H9 (cell line): ENCODE measurements around the gene DUSP28. TPM values are rescaled to one million over a fixed set of nuclear protein-coding genes. Genes with fewer than 3 reads are reported as not detected.

Experiments
- DNase-seq: peaks from one replicate; pipeline ENCODE4 v3.0.0-alpha.2; 2017
- H2AFZ ChIP-seq: one replicate; pipeline ENCODE4 v1.6.1; 2013; ENCODE audit warnings: mild to moderate bottlenecking, low read length, control low read depth, moderate library complexity
- H2AK5ac ChIP-seq: 2 replicates; pipeline ENCODE4 v1.6.1; 2013; ENCODE audit warnings: low read length, control low read depth, mixed read lengths; ENCODE audit not compliant: insufficient read length
- H2BK120ac ChIP-seq: one replicate; pipeline ENCODE4 v1.6.1; 2013; ENCODE audit warnings: low read depth, mild to moderate bottlenecking, low read length, control low read depth, inconsistent platforms; ENCODE audit not compliant: poor library complexity, severe bottlenecking
- H2BK12ac ChIP-seq: 2 replicates; pipeline ENCODE4 v1.6.1; 2013; ENCODE audit warnings: low read length, control low read depth, mixed read lengths, low read depth; ENCODE audit not compliant: insufficient read length
- H2BK15ac ChIP-seq: 2 replicates; pipeline ENCODE4 v1.6.1; 2013; ENCODE audit warnings: low read depth, low read length, control low read depth
- H2BK20ac ChIP-seq: one replicate; pipeline ENCODE4 v1.6.1; 2013; ENCODE audit warnings: low read depth, mild to moderate bottlenecking, low read length, control low read depth, inconsistent platforms; ENCODE audit not compliant: poor library complexity, severe bottlenecking
- H2BK5ac ChIP-seq: 2 replicates; pipeline ENCODE4 v1.6.1; 2013; ENCODE audit warnings: low read length, control low read depth, mixed read lengths; ENCODE audit not compliant: insufficient read length
- H3K14ac ChIP-seq: 2 replicates; pipeline ENCODE4 v1.6.1; 2013; ENCODE audit warnings: low read length, control low read depth; ENCODE audit not compliant: insufficient read depth
- H3K18ac ChIP-seq: 2 replicates; pipeline ENCODE4 v1.6.1; 2013; ENCODE audit warnings: low read depth, mild to moderate bottlenecking, mixed read lengths, low read length, control low read depth; ENCODE audit not compliant: insufficient read length
- H3K23ac ChIP-seq: 2 replicates; pipeline ENCODE4 v1.6.1; 2013; ENCODE audit warnings: low read length, control low read depth, mixed read lengths, low read depth; ENCODE audit not compliant: insufficient read length
- H3K23me2 ChIP-seq: 2 replicates; pipeline ENCODE4 v1.6.1; 2013; ENCODE audit warnings: low read depth, mild to moderate bottlenecking, mixed read lengths, low read length, control low read depth; ENCODE audit not compliant: insufficient read length, poor library complexity, severe bottlenecking
- H3K27ac ChIP-seq: 2 replicates; pipeline ENCODE4 v1.5.1; 2013; ENCODE audit warnings: low read length, control low read depth, mixed read lengths, low read depth; ENCODE audit not compliant: insufficient read length
- H3K27me3 ChIP-seq: 2 replicates; pipeline ENCODE4 v1.6.1; 2013; ENCODE audit warnings: low read length, control low read depth, inconsistent platforms; ENCODE audit not compliant: insufficient read depth
- H3K4ac ChIP-seq: 2 replicates; pipeline ENCODE4 v1.6.1; 2013; ENCODE audit warnings: low read depth, mild to moderate bottlenecking, control low read depth, inconsistent platforms, low read length, moderate library complexity
- H3K4me1 ChIP-seq: 2 replicates; pipeline ENCODE4 v1.6.1; 2013; ENCODE audit warnings: low read length, control low read depth, inconsistent platforms; ENCODE audit not compliant: insufficient read depth
- H3K4me2 ChIP-seq: 2 replicates; pipeline ENCODE4 v1.6.1; 2013; ENCODE audit warnings: low read length, control low read depth, mixed read lengths; ENCODE audit not compliant: insufficient read length, insufficient read depth
- H3K56ac ChIP-seq: 2 replicates; pipeline ENCODE4 v1.6.1; 2013; ENCODE audit warnings: low read depth, mild to moderate bottlenecking, mixed read lengths, low read length, control low read depth; ENCODE audit not compliant: insufficient read length
- H3K79me1 ChIP-seq: 2 replicates; pipeline ENCODE4 v1.6.1; 2013; ENCODE audit warnings: low read depth, mild to moderate bottlenecking, moderate library complexity, low read length, control low read depth, inconsistent platforms; ENCODE audit not compliant: insufficient read depth, poor library complexity, severe bottlenecking
- H3K79me2 ChIP-seq: 2 replicates; pipeline ENCODE4 v1.6.1; 2013; ENCODE audit warnings: low read length, control low read depth, inconsistent platforms; ENCODE audit not compliant: insufficient read depth
- H3K9ac ChIP-seq: 2 replicates; pipeline ENCODE4 v1.6.1; 2013; ENCODE audit warnings: low read length, control low read depth, mixed read lengths; ENCODE audit not compliant: insufficient read length; ENCODE audit errors: extremely low read depth
- H3K9me3 ChIP-seq: one replicate; pipeline ENCODE4 v1.6.1; 2013; ENCODE audit warnings: low read depth, low read length, inconsistent platforms; ENCODE audit not compliant: control insufficient read depth
- H3T11ph ChIP-seq: one replicate; pipeline ENCODE4 v1.6.1; 2013; ENCODE audit warnings: mild to moderate bottlenecking, low read length, control low read depth, inconsistent platforms
- H4K20me1 ChIP-seq: one replicate; pipeline ENCODE4 v1.6.1; 2013; ENCODE audit not compliant: control insufficient read depth, insufficient read length, insufficient read depth
- H4K5ac ChIP-seq: 2 replicates; pipeline ENCODE4 v1.6.1; 2013; ENCODE audit warnings: low read depth, mild to moderate bottlenecking, mixed read lengths, low read length, control low read depth; ENCODE audit not compliant: insufficient read length
- H4K8ac ChIP-seq: replicated peaks from 2 replicates; pipeline ENCODE4 v1.6.1; 2013; ENCODE audit warnings: low read length, control low read depth, mixed read lengths, low read depth; ENCODE audit not compliant: insufficient read length
- H4K91ac ChIP-seq: 2 replicates; pipeline ENCODE4 v1.6.1; 2013; ENCODE audit warnings: low read depth, mild to moderate bottlenecking, moderate library complexity, mixed read lengths, low read length, control low read depth; ENCODE audit not compliant: insufficient read length
- H3K27ac Mint-ChIP-seq, 3 experiments: 2 replicates in 2 of 3; 3 replicates in 1 of 3; pipeline ENCODE4 v1.8.0; 2020 to 2021; ENCODE audit warnings: mixed read lengths in 3 of 3, mild to moderate bottlenecking in 1 of 3, moderate library complexity in 1 of 3
- H3K27me3 Mint-ChIP-seq: 2 replicates; pipeline ENCODE4 v1.8.0; 2021; ENCODE audit warnings: low read depth, mild to moderate bottlenecking, moderate library complexity, mixed read lengths
- H3K36me3 Mint-ChIP-seq, 3 experiments: 2 replicates in 2 of 3; 3 replicates in 1 of 3; pipeline ENCODE4 v1.8.0; 2020 to 2021; ENCODE audit warnings: low read depth in 3 of 3, mixed read lengths in 3 of 3; ENCODE audit not compliant: insufficient read depth in 1 of 3
- H3K4me1 Mint-ChIP-seq, 2 experiments: 2 replicates each; pipeline ENCODE4 v1.8.0; 2020; ENCODE audit warnings: mixed read lengths in 2 of 2
- H3K4me3 Mint-ChIP-seq, 2 experiments: 2 replicates in 1 of 2; 3 replicates in 1 of 2; pipeline ENCODE4 v1.8.0; 2020 to 2021; ENCODE audit warnings: mild to moderate bottlenecking in 2 of 2, mixed read lengths in 2 of 2, moderate library complexity in 1 of 2
- H3K9me3 Mint-ChIP-seq, 2 experiments: 2 replicates in 1 of 2; 3 replicates in 1 of 2; pipeline ENCODE4 v1.8.0; 2020; ENCODE audit warnings: mild to moderate bottlenecking in 2 of 2, mixed read lengths in 2 of 2, moderate library complexity in 1 of 2
- CTCF ChIP-seq: fragments of 200-600 bp; sonication (generic); conservative IDR thresholded peaks from 3 replicates; pipeline ENCODE4 v1.8.0; 2021; ENCODE audit warnings: antibody characterized with exemption, mild to moderate bottlenecking
- WGBS: extraction: QIAGEN DNeasy Blood & Tissue Kit; methylation state at CpG from one replicate; pipeline ENCODE4 v1.1.7; 2013; ENCODE audit warnings: missing lambda C conversion rate, low lambda C conversion rate, mixed read lengths; ENCODE audit not compliant: insufficient read length; ENCODE audit errors: extremely low coverage; 5-methylcytosine and 5-hydroxymethylcytosine counted together
- total RNA-seq: library from RNA; stranded (reverse); gene quantifications from 2 replicates; pipeline ENCODE4 v1.2.1, GENCODE V29; 2021

The DUSP28 gene
- total RNA-seq, 1 experiment from 2014 or later: 1.6 TPM

GRCh38 chr2:240572141-240573031 lies 12.2 kb downstream of the DUSP28 start:
- Histone ChIP-seq H3K27ac (no peak overlapping the region), H3T11ph (no peak overlapping the region), H2BK20ac (no peak overlapping the region), H3K18ac (no peak overlapping the region), H2BK12ac (no peak overlapping the region), H2AK5ac (no peak overlapping the region), H3K79me1 (no peaks in the 10 kb centered on the region), H3K23me2 (peaks cover 11% of the 10 kb centered on the region), H3K23ac (no peak overlapping the region), H4K8ac (no peak overlapping the region), H2BK15ac (no peak overlapping the region), H2BK5ac (no peak overlapping the region), H3K9ac (no peak overlapping the region), H2BK120ac (no peak overlapping the region), H4K5ac (no peak overlapping the region), H3K14ac (no peak overlapping the region; the same call in 1 of the 2 replicates), H3K79me2 (no peaks in the 10 kb centered on the region; the same call in 1 of the 2 replicates), H2AFZ (no peak overlapping the region), H3K56ac (no peak overlapping the region), H3K4ac (no peak overlapping the region), H3K4me1 (peaks cover 2% of the 10 kb centered on the region; the same call in 1 of the 2 replicates), H3K9me3 (no peaks in the 10 kb centered on the region), H4K20me1 (no peaks in the 10 kb centered on the region), H3K27me3 (peaks cover 13% of the 10 kb centered on the region), H4K91ac (no peak overlapping the region), H3K4me2 (no peak overlapping the region)
- peak overlapping the region in 1 of 3 experiments; percentile 87; a peak in 1 of 7 replicates for H3K27ac Mint-ChIP-seq
- peaks cover 0 to 2% (median 0%) of the 10 kb centered on the region in 3 experiments; a peak in 1 of 7 replicates for H3K36me3 Mint-ChIP-seq
- no CpG with 5 or more reads among the region's 30 CpGs for WGBS
- peaks cover 14% of the 10 kb centered on the region for H3K27me3 Mint-ChIP-seq
- TF ChIP-seq CTCF: no peak
- no peak for DNase-seq
- H3K4me3 Mint-ChIP-seq: no peak overlapping the region
- peaks cover 4 to 5% of the 10 kb centered on the region in 2 experiments for H3K4me1 Mint-ChIP-seq
- H3K9me3 Mint-ChIP-seq: no peaks in the 10 kb centered on the region
